K562 (cell line): ENCODE measurements around the gene ERVK3-1. TPM values are rescaled to one million over a fixed set of nuclear protein-coding genes. Genes with fewer than 3 reads are reported as not detected.
A peak's percentile ranks its signal among the peaks of the same experiment; 100 is the strongest.

Experiments used
- ARHGAP35 ChIP-seq: fragments of 450-650 bp; IDR thresholded peaks from 2 replicates; pipeline ENCODE4 v1.6.1; 2018; ENCODE audit not compliant: partially characterized antibody
- CEBPG ChIP-seq, 3 experiments: fragments of 200-800 bp in 1 of 3; sonication (Bioruptor generic) in 1 of 3; sonication (generic) in 1 of 3; formaldehyde crosslinking in 1 of 3; IDR thresholded peaks in 2 of 3; conservative IDR thresholded peaks in 1 of 3; 2 replicates each; pipeline versions ENCODE4 v1.6.1 to v1.8.0; 2016 to 2022; ENCODE audit warnings: missing compliant biosample characterization in 2 of 3, missing genetic modification characterization in 2 of 3, mild to moderate bottlenecking in 1 of 3, missing genetic modification reagents in 1 of 3
- E2F1 ChIP-seq: sonication (generic); formaldehyde crosslinking; IDR thresholded peaks from 2 replicates; pipeline ENCODE4 v1.8.1; 2023; ENCODE audit warnings: mild to moderate bottlenecking, missing genetic modification reagents, moderate library complexity
- GTF2F1 ChIP-seq: IDR thresholded peaks from 2 replicates; pipeline ENCODE4 v1.6.1; 2011; ENCODE audit warnings: low read depth, low read length, improper control_type of control experiment
- HDAC2 ChIP-seq: fragments of 450-650 bp; IDR thresholded peaks from 2 replicates; pipeline ENCODE4 v1.6.1; 2016; ENCODE audit warnings: mild to moderate bottlenecking
- KDM1A ChIP-seq, 2 experiments: fragments of 450-650 bp; IDR thresholded peaks; 2 replicates each; pipeline ENCODE4 v1.6.1; 2016; ENCODE audit warnings: mild to moderate bottlenecking in 2 of 2
- NELFE ChIP-seq: IDR thresholded peaks from 2 replicates; pipeline ENCODE4 v1.6.1; 2011; ENCODE audit warnings: mild to moderate bottlenecking; ENCODE audit not compliant: insufficient read depth, insufficient read length
- PRMT5 ChIP-seq: sonication (generic); formaldehyde crosslinking; IDR thresholded peaks from 2 replicates; pipeline ENCODE4 v1.5.0; 2020; ENCODE audit warnings: missing genetic modification reagents
- RBM39 ChIP-seq: fragments of 200-400 bp; formaldehyde crosslinking; optimal IDR thresholded peaks from 2 replicates; pipeline ENCODE3; 2018; ENCODE audit warnings: low read depth, low read length
- SAFB2 ChIP-seq: fragments of 200-400 bp; formaldehyde crosslinking; IDR thresholded peaks from 2 replicates; pipeline ENCODE4 v1.6.1; 2018; ENCODE audit warnings: borderline replicate concordance, low read length, low read depth, moderate library complexity; ENCODE audit not compliant: severe bottlenecking
- SIRT6 ChIP-seq: IDR thresholded peaks from one replicate; pipeline ENCODE4 v1.6.1; 2012; ENCODE audit warnings: low read depth, mild to moderate bottlenecking, control low read depth, inconsistent platforms, low read length, moderate library complexity
- TCFL5 ChIP-seq: fragments of 250-450 bp; sonication (Bioruptor Pico); conservative IDR thresholded peaks from 2 replicates; pipeline ENCODE4 v1.6.1; 2021; ENCODE audit warnings: mild to moderate bottlenecking, moderate library complexity, matching md5 sums
- THRB ChIP-seq: fragments of 450-650 bp; formaldehyde crosslinking; conservative IDR thresholded peaks from 2 replicates; pipeline ENCODE4 v1.4.0; 2022; ENCODE audit warnings: mild to moderate bottlenecking, missing genetic modification characterization
- ZNF134 ChIP-seq: fragments of 250-450 bp; sonication (Bioruptor Pico); conservative IDR thresholded peaks from 2 replicates; pipeline ENCODE4 v1.4.0; 2020
- ZNF232 ChIP-seq: sonication (generic); formaldehyde crosslinking; IDR thresholded peaks from 2 replicates; pipeline ENCODE4 v1.8.0; 2022; ENCODE audit warnings: mild to moderate bottlenecking, missing genetic modification reagents
- ZNF24 ChIP-seq: fragments of 450-650 bp; IDR thresholded peaks from 2 replicates; pipeline ENCODE4 v1.6.1; 2016
- ZNF263 ChIP-seq: sonication (generic); formaldehyde crosslinking; IDR thresholded peaks from 2 replicates; pipeline ENCODE4 v1.8.0; 2022; ENCODE audit warnings: mild to moderate bottlenecking, missing genetic modification reagents, borderline replicate concordance
- ZNF408 ChIP-seq: fragments of 250-450 bp; sonication (Bioruptor Pico); IDR thresholded peaks from 2 replicates; pipeline ENCODE4 v1.4.0; 2020; ENCODE audit warnings: low read depth, mild to moderate bottlenecking, moderate library complexity
- ZNF79 ChIP-seq: fragments of 250-450 bp; sonication (Bioruptor Pico); IDR thresholded peaks from 2 replicates; pipeline ENCODE4 v1.4.0; 2020; ENCODE audit warnings: low read depth, mild to moderate bottlenecking, moderate library complexity
- ZSCAN29 ChIP-seq: fragments of 450-650 bp; IDR thresholded peaks from 2 replicates; pipeline ENCODE4 v1.6.1; 2017
- polyA plus RNA-seq, 8 experiments: library from polyadenylated mRNA; depleted of rRNA in 4 of 8; stranded (reverse) in 5 of 8; unstranded in 3 of 8; fragments of >200 nt; fragmentation: Nextera tagmentation in 2 of 8; fragmentation: Illumina TruSeq in 1 of 8; extraction: Ambion mirVana in 2 of 8; extraction: Trizol in 1 of 8; gene quantifications; 2 replicates each; pipeline versions ENCODE4 v1.2.1 to v1.2.3, GENCODE V29; 2011 to 2014; ENCODE audit warnings: inconsistent platforms in 1 of 8, missing spikeins in 1 of 8
- total RNA-seq, 7 experiments: library from RNA; depleted of rRNA in 6 of 7; stranded (reverse); fragments of >200 nt in 6 of 7; fragmentation: Illumina TruSeq in 2 of 7; extraction: Trizol in 2 of 7; gene quantifications; 2 replicates each; pipeline versions ENCODE4 v1.2.1 to v1.2.3, GENCODE V29; 2011 to 2021; ENCODE audit warnings: low replicate concordance in 1 of 7
- TF ChIP-seq, protein P1 (sequence below): fragments of 250-450 bp; sonication (Bioruptor Pico); IDR thresholded peaks from 2 replicates; pipeline ENCODE4 v1.5.0; 2021; ENCODE audit warnings: mild to moderate bottlenecking, moderate library complexity

Gene ERVK3-1
- total and polyA plus RNA-seq, 9 of the 15 experiments (the other 6 are each of a cell fraction or from before 2014, with no cell fraction given), result 87.6 to 299 (median 119) TPM

- TF ChIP-seq HDAC2, result peak; percentile 86; the same call in 1 of the 2 replicates
- TF ChIP-seq RBM39, result no peak
- TF ChIP-seq E2F1 (CRISPR knock-in tag), result peak; percentile 89
- peak; percentile 80 for TF ChIP-seq ZSCAN29
- TF ChIP-seq SIRT6, result no peak
- no peak for TF ChIP-seq CEBPG (CRISPR knock-in tag; IDR thresholded peaks at IDR 0.05)
- TF ChIP-seq CEBPG (tag; conservative IDR thresholded peaks at IDR 0.05 in 1 of 2, IDR thresholded peaks at IDR 0.05 in 1 of 2), result no peak
- TF ChIP-seq ZNF263 (CRISPR knock-in tag), result peak; percentile 63
- TF ChIP-seq ZNF134, result peak; percentile 51; the same call in 1 of the 2 replicates
- no peak for TF ChIP-seq PRMT5 (CRISPR knock-in tag)
- TF ChIP-seq GTF2F1, result peak; percentile 30; the same call in 1 of the 2 replicates
- no peak for TF ChIP-seq TCFL5
- TF ChIP-seq ZNF408, result no peak
- TF ChIP-seq THRB (CRISPR knock-in tag), result no peak
- TF ChIP-seq ZNF232 (CRISPR knock-in tag), result no peak
- no peak for TF ChIP-seq SAFB2
- no peak for TF ChIP-seq ZNF79 (CRISPR knock-in tag)
- no peak for TF ChIP-seq NELFE
- peak; percentile 59; the same call in 1 of the 2 replicates for TF ChIP-seq ZNF24
- TF ChIP-seq KDM1A (IDR thresholded peaks at IDR 0.05), result no peak; a peak in 1 of 4 replicates
- no peak for TF ChIP-seq ARHGAP35
- TF ChIP-seq, protein P1, sequence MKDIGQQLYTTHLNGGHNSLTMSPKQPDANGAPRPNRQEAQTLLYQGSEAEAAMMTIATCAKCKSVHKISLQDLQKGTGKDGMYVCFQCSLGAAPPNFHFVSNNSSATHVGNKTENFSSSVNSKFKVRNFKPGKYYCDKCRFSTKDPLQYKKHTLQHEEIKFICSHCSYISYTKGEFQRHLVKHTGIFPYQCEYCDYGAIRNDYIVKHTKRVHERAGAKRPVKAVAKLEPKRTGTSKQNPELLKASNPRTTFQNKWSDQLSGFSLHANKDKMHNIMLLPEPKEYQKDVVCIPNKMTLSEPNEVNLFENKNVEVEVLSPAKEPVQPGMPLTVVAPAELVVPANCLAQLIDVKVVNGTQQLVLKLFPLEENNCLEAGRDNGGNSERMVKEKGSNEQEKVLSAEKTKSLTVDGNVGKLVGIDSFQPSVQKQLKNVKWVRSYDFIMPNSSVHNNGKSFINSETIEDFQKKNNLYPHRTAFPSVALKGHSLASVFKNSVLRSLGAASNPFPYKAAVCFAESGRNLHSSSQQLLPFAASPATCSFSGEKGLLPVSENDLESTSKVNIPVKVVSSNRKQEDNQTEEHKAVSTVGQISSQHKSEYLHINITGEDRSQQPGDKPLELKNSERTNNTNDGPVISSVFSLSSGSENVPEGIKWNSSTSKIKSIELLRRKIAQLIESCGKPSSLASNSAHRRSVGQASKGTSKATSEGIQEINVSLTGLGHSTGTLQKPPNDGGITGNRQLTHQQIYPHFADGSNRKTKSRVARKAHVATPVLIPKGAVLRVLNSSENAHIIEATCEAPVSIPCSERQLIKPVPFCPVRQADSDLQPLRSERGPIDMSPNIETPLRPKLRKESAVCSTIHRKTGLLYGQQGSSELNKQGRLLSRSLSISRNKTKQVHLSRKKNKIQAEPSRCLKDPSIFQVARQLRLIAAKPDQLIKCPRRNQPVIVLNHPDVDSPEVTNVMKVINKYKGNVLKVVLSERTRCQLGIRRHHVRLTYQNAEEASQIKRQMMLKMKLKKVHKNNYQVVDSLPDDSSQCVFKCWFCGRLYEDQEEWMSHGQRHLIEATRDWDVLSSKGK (CRISPR knock-in tag), result no peak
Measured at GRCh38 chr19:58326914-58327726, 21.9 kb downstream of the ERVK3-1 start, which contains the start of gene ZSCAN22 (continued).
